ENCODE results near the gene LAMP5.

Gene LAMP5

GRCh38 chr20:9500121-9500520, 14.3 kb upstream of the LAMP5 start:
- Histone ChIP-seq H3K4me1 (ENCODE audit: control insufficient read depth, insufficient read depth, low read length) (no peaks in the 10 kb centered on the region; the same call in 1 of the 2 replicates), H3K9ac (ENCODE audit: low read depth, low read length) (no peak overlapping the region), H3K27ac (ENCODE audit: low read depth, low read length) (no peak overlapping the region), H3K4me3 (ENCODE audit: low read depth, low read length) (no peak overlapping the region), H3K27me3 (ENCODE audit: control insufficient read depth, insufficient read depth, low read length) (peaks cover 26% of the 10 kb centered on the region), H3K9me3 (ENCODE audit: control insufficient read depth, insufficient read depth, low read length) (no peaks in the 10 kb centered on the region), H3K36me3 (ENCODE audit: control insufficient read depth, insufficient read depth, low read length) (no peaks in the 10 kb centered on the region)

- Histone ChIP-seq H3K9ac (ENCODE audit: low read depth, low read length) (no peak overlapping the region), H3K4me1 (ENCODE audit: control insufficient read depth, insufficient read depth, low read length) (peaks cover 5% of the 10 kb centered on the region), H3K36me3 (ENCODE audit: control insufficient read depth, insufficient read depth, low read length) (no peaks in the 10 kb centered on the region), H3K9me3 (ENCODE audit: control insufficient read depth, insufficient read depth, low read length) (peaks cover 2% of the 10 kb centered on the region; the same call in 1 of the 2 replicates), H3K27ac (ENCODE audit: low read depth, low read length) (no peak overlapping the region), H3K27me3 (ENCODE audit: control insufficient read depth, insufficient read depth, low read length) (peaks cover 40% of the 10 kb centered on the region), H3K4me3 (ENCODE audit: low read depth, low read length) (no peak overlapping the region)
Measured at GRCh38 chr20:9501473-9501872, 12.9 kb upstream of the LAMP5 start.

DNA sequence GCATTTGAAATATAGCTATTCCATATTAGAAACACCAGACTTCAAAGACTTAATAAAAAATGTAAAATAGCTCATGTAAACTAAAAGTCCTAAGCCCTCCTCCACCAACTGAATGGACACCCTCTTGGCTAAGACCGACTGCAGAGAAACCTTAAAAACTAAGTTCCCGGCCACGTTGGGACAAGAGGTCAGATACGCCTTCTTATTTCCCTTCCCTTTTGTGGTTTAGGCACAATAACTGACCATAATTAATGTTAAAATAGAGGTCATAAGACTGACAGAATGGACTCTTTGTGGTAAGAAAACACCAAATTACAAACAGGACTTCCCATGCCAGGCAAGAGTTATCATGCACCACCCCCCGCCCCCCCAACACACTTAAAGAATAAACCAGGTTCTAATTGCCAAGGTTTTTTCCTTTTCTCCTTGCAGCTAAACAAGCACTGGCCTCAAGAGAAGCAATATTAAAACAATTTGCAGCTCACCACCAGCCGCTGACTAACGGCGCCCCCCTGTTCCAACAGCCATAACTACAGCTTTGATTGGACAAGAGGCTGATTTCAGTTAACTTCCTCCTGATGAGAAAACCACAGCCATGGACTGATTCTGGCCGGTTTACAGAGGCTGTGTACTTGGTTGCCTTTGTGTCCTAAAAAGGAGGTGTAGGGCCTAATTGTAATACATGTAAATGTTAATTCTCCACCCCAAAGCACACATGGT, 10.7 kb upstream of the LAMP5 start:
- Histone ChIP-seq H3K9ac (ENCODE audit: low read depth, low read length) (no peak overlapping the region), H3K4me1 (ENCODE audit: control insufficient read depth, insufficient read depth, low read length) (peaks cover 23% of the 10 kb centered on the region), H3K9me3 (ENCODE audit: control insufficient read depth, insufficient read depth, low read length) (peaks cover 2% of the 10 kb centered on the region; the same call in 1 of the 2 replicates), H3K4me3 (ENCODE audit: low read depth, low read length) (no peak overlapping the region), H3K27me3 (ENCODE audit: control insufficient read depth, insufficient read depth, low read length) (peaks cover 62% of the 10 kb centered on the region), H3K27ac (ENCODE audit: low read depth, low read length) (no peak overlapping the region), H3K36me3 (ENCODE audit: control insufficient read depth, insufficient read depth, low read length) (no peaks in the 10 kb centered on the region)

DNA sequence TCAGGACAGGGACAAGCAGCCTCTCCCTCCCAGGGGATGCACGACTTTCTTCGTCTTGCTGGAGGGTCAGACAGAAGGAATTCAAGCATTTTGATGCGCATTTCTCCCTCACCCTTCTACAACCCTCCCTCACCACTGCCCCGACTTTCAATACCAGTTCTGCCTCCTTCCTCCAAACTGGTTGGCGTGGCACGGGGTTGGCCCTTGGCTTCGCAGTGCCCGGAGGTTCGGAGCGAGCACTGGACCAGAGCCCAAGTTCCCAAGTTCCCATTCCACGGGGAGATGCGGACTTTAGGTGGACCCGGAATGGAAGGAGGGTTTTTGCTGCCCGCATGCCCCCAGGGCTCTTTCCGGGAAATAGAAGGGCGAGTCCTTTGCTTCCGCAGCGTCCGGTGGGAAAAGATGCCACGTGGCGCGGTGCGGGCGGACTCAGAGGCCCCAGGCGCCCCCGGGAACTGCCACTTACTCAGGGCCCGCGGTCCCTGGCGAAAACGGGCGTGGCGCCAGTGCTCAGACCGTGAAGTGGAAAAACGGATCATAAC, 8.0 kb upstream of the LAMP5 start:
- Histone ChIP-seq H3K27ac (ENCODE audit: low read depth, low read length) (no peak overlapping the region), H3K4me3 (ENCODE audit: low read depth, low read length) (peak overlapping the region; percentile 49), H3K9ac (ENCODE audit: low read depth, low read length) (no peak overlapping the region)

GRCh38 chr20:9506964-9507369, 7.4 kb upstream of the LAMP5 start:
- Histone ChIP-seq H3K9ac (ENCODE audit: low read depth, low read length) (no peak overlapping the region), H3K4me3 (ENCODE audit: low read depth, low read length) (peak overlapping the region; percentile 49), H3K9me3 (ENCODE audit: control insufficient read depth, insufficient read depth, low read length) (peaks cover 2% of the 10 kb centered on the region; the same call in 1 of the 2 replicates), H3K27ac (ENCODE audit: low read depth, low read length) (no peak overlapping the region), H3K36me3 (ENCODE audit: control insufficient read depth, insufficient read depth, low read length) (no peaks in the 10 kb centered on the region), H3K4me1 (ENCODE audit: control insufficient read depth, insufficient read depth, low read length) (peaks cover 29% of the 10 kb centered on the region), H3K27me3 (ENCODE audit: control insufficient read depth, insufficient read depth, low read length) (peaks cover 89% of the 10 kb centered on the region)

More for the DNA sequence above, 8.0 kb upstream of the LAMP5 start:
- Histone ChIP-seq H3K9me3 (ENCODE audit: control insufficient read depth, insufficient read depth, low read length) (peaks cover 2% of the 10 kb centered on the region; the same call in 1 of the 2 replicates), H3K27me3 (ENCODE audit: control insufficient read depth, insufficient read depth, low read length) (peaks cover 84% of the 10 kb centered on the region), H3K4me1 (ENCODE audit: control insufficient read depth, insufficient read depth, low read length) (peaks cover 29% of the 10 kb centered on the region), H3K36me3 (ENCODE audit: control insufficient read depth, insufficient read depth, low read length) (no peaks in the 10 kb centered on the region)

- peak overlapping the region; percentile 40 for H3K4me3 ChIP-seq (ENCODE audit: low read depth, low read length)
- peaks cover 29% of the 10 kb centered on the region for H3K4me1 ChIP-seq (ENCODE audit: control insufficient read depth, insufficient read depth, low read length)
- no peaks in the 10 kb centered on the region for H3K36me3 ChIP-seq (ENCODE audit: control insufficient read depth, insufficient read depth, low read length)
- peaks cover 96% of the 10 kb centered on the region for H3K27me3 ChIP-seq (ENCODE audit: control insufficient read depth, insufficient read depth, low read length)
- H3K9me3 ChIP-seq (ENCODE audit: control insufficient read depth, insufficient read depth, low read length) = peaks cover 2% of the 10 kb centered on the region; the same call in 1 of the 2 replicates
- no peak overlapping the region for H3K9ac ChIP-seq (ENCODE audit: low read depth, low read length)
- H3K27ac ChIP-seq (ENCODE audit: low read depth, low read length) = no peak overlapping the region
Measured at GRCh38 chr20:9507544-9508239, 6.7 kb upstream of the LAMP5 start.

DNA sequence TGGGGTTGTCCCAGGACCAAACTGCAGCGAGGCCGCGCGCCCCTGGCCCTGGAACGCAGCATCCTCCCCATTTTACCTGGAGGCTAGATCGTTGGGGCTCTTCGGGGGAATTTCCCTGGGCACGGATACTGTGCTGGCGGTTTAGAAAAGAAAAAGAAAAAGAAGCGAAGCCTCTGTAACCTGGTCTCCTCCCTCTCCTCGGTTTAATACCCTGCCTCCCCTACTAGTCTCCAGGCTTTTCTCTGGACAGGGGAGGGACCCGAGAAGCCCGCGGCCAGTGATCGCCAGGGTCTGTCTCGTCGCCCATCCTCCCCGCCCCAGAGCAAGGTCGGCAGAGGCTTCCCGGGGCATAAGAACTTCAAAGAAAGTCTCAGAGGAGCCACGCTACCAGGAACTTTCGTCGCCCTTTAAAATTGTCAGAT, 6.1 kb upstream of the LAMP5 start:
- Histone ChIP-seq H3K4me1 (ENCODE audit: control insufficient read depth, insufficient read depth, low read length) (peaks cover 29% of the 10 kb centered on the region), H3K9ac (ENCODE audit: low read depth, low read length) (no peak overlapping the region), H3K27me3 (ENCODE audit: control insufficient read depth, insufficient read depth, low read length) (peaks cover 99% of the 10 kb centered on the region), H3K9me3 (ENCODE audit: control insufficient read depth, insufficient read depth, low read length) (peaks cover 2% of the 10 kb centered on the region; the same call in 1 of the 2 replicates), H3K27ac (ENCODE audit: low read depth, low read length) (no peak overlapping the region), H3K36me3 (ENCODE audit: control insufficient read depth, insufficient read depth, low read length) (no peaks in the 10 kb centered on the region), H3K4me3 (ENCODE audit: low read depth, low read length) (peak overlapping the region; percentile 40)

GRCh38 chr20:9508696-9509178, 5.7 kb upstream of the LAMP5 start:
- H3K36me3 ChIP-seq (ENCODE audit: control insufficient read depth, insufficient read depth, low read length) = no peaks in the 10 kb centered on the region
- H3K9me3 ChIP-seq (ENCODE audit: control insufficient read depth, insufficient read depth, low read length) = peaks cover 2% of the 10 kb centered on the region; the same call in 1 of the 2 replicates
- peak overlapping the region; percentile 40 for H3K4me3 ChIP-seq (ENCODE audit: low read depth, low read length)
- H3K4me1 ChIP-seq (ENCODE audit: control insufficient read depth, insufficient read depth, low read length) = peaks cover 32% of the 10 kb centered on the region
- no peak overlapping the region for H3K27ac ChIP-seq (ENCODE audit: low read depth, low read length)
- H3K27me3 ChIP-seq (ENCODE audit: control insufficient read depth, insufficient read depth, low read length) = peaks cover 100% of the 10 kb centered on the region
- H3K9ac ChIP-seq (ENCODE audit: low read depth, low read length) = no peak overlapping the region

- no peak overlapping the region for H3K27ac ChIP-seq (ENCODE audit: low read depth, low read length)
- peaks cover 34% of the 10 kb centered on the region for H3K4me1 ChIP-seq (ENCODE audit: control insufficient read depth, insufficient read depth, low read length)
- H3K36me3 ChIP-seq (ENCODE audit: control insufficient read depth, insufficient read depth, low read length) = no peaks in the 10 kb centered on the region
- H3K9ac ChIP-seq (ENCODE audit: low read depth, low read length) = no peak overlapping the region
- H3K27me3 ChIP-seq (ENCODE audit: control insufficient read depth, insufficient read depth, low read length) = peaks cover 100% of the 10 kb centered on the region
- H3K4me3 ChIP-seq (ENCODE audit: low read depth, low read length) = peak overlapping the region; percentile 40
- H3K9me3 ChIP-seq (ENCODE audit: control insufficient read depth, insufficient read depth, low read length) = peaks cover 2% of the 10 kb centered on the region; the same call in 1 of the 2 replicates
Measured at GRCh38 chr20:9509246-9509645, 5.1 kb upstream of the LAMP5 start.

DNA sequence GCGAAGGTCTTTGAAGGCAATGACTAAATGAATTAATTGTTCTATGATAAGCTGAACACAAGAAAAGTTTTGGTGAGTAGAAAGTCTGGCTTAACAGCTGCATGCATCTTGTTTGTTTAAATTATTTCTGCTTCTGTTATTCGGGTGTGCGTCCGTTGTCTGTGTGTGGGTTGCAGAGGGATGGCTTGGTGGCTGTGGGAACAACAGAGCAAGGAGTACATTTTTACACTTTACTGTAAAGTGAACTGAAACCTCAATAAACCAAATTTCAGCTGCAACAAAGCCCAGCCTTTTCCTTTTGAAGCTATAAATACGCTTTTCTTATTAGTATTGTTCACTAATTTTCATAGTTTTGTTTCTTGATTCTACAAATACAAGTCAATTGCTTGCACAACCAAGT, 3.5 kb upstream of the LAMP5 start:
- Histone ChIP-seq H3K4me3 (ENCODE audit: low read depth, low read length) (no peak overlapping the region), H3K9ac (ENCODE audit: low read depth, low read length) (no peak overlapping the region), H3K4me1 (ENCODE audit: control insufficient read depth, insufficient read depth, low read length) (peaks cover 39% of the 10 kb centered on the region), H3K27ac (ENCODE audit: low read depth, low read length) (no peak overlapping the region), H3K9me3 (ENCODE audit: control insufficient read depth, insufficient read depth, low read length) (peaks cover 2% of the 10 kb centered on the region; the same call in 1 of the 2 replicates), H3K36me3 (ENCODE audit: control insufficient read depth, insufficient read depth, low read length) (no peaks in the 10 kb centered on the region), H3K27me3 (ENCODE audit: control insufficient read depth, insufficient read depth, low read length) (peaks cover 100% of the 10 kb centered on the region)

- Histone ChIP-seq H3K4me3 (ENCODE audit: low read depth, low read length) (peak overlapping the region; percentile 64), H3K27ac (ENCODE audit: low read depth, low read length) (no peak overlapping the region), H3K9ac (ENCODE audit: low read depth, low read length) (no peak overlapping the region), H3K4me1 (ENCODE audit: control insufficient read depth, insufficient read depth, low read length) (peaks cover 32% of the 10 kb centered on the region), H3K36me3 (ENCODE audit: control insufficient read depth, insufficient read depth, low read length) (no peaks in the 10 kb centered on the region), H3K27me3 (ENCODE audit: control insufficient read depth, insufficient read depth, low read length) (peaks cover 99% of the 10 kb centered on the region), H3K9me3 (ENCODE audit: control insufficient read depth, insufficient read depth, low read length) (no peaks in the 10 kb centered on the region)
Measured at GRCh38 chr20:9514072-9514460, 324 bp upstream of the LAMP5 start.
